HK-2 (cell line): Measurements from ENCODE around the gene TEX53.

ENCODE experiments used
- DNase-seq: peaks from one replicate; pipeline ENCODE4 v3.0.0-alpha.2; 2018; ENCODE audit not compliant: unreplicated experiment

TEX53 gene

DNA sequence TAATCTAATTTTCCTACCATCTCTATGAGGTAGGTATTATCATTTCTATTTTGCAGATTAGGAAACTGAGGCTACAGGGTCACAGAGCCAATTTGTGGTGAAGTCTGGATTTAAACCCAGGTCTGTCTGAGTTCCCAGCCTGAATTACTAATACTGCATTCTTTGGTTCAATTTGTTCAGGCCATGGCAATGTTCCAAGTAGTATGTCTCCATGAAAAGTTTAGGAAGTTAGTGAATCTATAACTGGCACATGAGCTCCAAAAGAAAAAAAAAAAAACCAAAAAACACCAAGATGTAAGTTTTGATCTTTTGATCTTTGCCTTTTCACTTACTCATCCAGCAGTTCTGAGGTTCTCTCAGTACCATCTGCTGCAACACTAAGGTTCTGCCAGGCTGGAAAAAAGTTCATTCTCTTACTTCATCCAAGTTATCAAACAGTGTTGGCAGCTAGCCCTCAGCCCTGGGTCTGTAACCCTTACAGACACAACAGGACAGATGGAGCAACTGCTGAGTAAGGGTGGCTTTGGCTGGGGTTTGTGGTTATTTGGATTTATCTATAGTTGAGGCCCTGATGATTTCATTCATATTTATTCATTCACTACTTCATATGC lies 50.9 kb downstream of the TEX53 start:
- DNase-seq, result no peak
